HG03066 (cell line): ENCODE measurements around the gene U2AF1L4.

Source experiments
- ATAC-seq: cut with Tn5 transposase; IDR thresholded peaks from one replicate; pipeline ENCODE4 v1.9.1; 2021; ENCODE audit warnings: low read depth; ENCODE audit not compliant: unreplicated experiment

Gene U2AF1L4, protein sequence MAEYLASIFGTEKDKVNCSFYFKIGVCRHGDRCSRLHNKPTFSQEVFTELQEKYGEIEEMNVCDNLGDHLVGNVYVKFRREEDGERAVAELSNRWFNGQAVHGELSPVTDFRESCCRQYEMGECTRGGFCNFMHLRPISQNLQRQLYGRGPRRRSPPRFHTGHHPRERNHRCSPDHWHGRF

DNA sequence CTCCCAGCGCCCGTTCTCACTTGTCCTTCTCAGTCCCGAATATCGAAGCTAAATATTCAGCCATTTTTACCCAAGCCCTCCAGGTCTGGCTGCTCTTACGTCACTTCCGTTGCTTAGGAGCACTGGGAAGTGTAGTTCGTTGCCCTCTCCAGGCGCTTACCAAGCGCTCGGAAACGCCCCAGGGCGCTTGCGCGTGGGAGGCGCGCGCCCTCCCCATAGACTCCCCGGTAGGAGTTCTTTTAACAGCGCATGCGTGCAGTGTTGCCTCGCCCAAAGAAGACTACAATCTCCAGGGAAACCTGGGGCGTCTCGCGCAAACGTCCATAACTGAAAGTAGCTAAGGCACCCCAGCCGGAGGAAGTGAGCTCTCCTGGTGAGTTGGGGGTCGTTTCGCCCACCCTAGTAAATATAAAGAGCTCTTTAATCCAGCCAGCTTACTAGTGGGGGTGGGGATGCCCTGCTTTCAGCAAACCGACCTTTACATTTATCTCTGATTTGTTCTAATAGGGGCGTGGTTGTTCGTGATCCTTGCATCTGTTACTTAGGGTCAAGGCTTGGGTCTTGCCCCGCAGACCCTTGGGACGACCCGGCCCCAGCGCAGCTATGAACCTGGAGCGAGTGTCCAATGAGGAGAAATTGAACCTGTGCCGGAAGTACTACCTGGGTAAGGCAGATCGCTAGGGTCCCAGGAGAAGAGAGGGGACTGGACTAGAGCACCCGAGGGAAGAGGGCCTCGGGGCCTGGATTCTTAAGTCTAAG, at the start of gene U2AF1L4, which contains the start of gene PSENEN:
Gene U2AF1L4, minus strand, starts transcription at position 91 of the 759 bp plus-strand sequence. Its CDS starts 27 bp downstream, at position 64.
Gene PSENEN, plus strand, starts transcription at position 324 of the 759 bp plus-strand sequence. Its CDS starts 280 bp downstream, at position 604.
- peak; percentile 34 for ATAC-seq

DNA sequence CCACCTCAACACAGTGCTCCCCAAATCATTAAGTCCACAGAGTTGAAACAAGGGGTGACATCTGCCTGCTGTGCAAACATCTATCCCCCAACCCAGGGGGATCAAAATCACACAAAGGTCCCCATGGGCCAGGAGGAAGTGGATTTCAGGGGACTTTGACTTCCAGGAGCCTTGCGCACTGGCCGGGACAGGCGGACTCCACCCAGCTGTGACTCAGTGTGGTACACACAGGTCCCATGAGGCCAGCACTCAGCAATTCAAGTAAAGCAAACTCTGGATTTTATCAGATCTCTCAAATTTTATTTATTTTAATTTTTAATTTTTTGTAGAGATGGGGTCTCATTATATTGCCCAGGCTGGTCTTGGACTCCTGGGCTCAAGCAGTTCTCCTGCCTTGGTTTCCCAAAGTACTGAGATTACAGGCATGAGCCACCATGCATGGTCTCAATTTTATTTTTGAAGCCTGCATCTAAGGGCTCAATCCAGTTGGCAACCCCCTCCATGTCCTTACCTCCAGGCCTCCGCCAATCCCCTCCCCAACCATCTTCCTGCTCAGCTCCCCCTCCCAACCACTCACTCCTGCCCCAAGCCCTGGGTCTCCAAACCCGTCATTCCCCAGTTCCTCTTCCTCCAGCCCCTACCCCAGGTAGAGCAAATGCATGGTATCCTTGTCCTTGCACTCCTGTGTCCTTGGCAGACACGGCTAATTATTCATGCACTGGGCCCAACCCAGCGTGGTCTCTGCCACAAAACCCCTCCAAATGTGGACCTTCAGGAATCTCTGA, 48.4 kb upstream of the U2AF1L4 start:
- no peak for ATAC-seq

- no peak for ATAC-seq
Observed at GRCh38 chr19:35792888-35793287, 47.7 kb upstream of the U2AF1L4 start.

DNA sequence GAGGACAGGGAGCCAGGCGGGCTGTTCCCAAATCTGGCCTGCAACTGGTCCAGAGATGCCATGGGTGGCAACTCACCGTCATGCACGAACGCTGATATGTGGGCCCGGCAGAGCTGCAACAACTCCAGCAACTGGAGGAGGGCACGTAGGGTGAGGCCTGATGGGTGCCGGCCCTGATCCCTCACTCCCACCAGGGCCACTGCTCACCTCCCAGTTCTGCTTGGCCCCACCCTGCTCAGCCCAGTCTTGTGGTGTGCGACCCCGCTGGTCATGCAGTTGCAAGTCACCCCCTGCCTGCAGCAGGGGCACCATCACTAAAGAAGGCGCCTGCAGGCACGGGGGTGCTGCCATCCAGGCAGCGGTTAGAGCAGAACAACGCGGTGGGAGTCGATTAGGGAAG, 47.1 kb upstream of the U2AF1L4 start:
- no peak for ATAC-seq

DNA sequence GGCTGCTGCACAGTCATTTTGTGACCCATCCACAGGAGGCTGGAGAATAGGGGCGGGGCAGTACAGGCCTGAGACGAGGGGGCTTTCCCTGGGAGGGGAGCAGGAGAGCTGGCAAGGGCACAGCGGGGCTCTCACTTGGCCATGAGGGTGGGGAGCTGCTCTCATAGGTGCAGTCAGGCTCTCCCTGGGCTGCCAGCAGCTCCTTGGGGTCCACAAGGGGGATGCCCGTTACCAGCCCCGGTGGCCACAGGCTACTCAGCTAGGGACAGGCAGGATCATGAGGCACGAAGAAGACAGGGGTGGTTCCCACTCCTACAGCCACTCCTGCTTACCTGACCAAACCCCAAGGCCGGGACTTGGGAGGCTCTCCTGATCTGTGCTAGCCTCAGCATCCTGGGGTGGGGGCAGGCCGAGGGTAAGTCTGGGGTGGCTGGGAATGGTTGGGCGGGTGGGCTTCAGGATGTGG, 46.6 kb upstream of the U2AF1L4 start:
- ATAC-seq = no peak

GRCh38 chr19:35790981-35791813, 46.0 kb upstream of the U2AF1L4 start:
- ATAC-seq = no peak

DNA sequence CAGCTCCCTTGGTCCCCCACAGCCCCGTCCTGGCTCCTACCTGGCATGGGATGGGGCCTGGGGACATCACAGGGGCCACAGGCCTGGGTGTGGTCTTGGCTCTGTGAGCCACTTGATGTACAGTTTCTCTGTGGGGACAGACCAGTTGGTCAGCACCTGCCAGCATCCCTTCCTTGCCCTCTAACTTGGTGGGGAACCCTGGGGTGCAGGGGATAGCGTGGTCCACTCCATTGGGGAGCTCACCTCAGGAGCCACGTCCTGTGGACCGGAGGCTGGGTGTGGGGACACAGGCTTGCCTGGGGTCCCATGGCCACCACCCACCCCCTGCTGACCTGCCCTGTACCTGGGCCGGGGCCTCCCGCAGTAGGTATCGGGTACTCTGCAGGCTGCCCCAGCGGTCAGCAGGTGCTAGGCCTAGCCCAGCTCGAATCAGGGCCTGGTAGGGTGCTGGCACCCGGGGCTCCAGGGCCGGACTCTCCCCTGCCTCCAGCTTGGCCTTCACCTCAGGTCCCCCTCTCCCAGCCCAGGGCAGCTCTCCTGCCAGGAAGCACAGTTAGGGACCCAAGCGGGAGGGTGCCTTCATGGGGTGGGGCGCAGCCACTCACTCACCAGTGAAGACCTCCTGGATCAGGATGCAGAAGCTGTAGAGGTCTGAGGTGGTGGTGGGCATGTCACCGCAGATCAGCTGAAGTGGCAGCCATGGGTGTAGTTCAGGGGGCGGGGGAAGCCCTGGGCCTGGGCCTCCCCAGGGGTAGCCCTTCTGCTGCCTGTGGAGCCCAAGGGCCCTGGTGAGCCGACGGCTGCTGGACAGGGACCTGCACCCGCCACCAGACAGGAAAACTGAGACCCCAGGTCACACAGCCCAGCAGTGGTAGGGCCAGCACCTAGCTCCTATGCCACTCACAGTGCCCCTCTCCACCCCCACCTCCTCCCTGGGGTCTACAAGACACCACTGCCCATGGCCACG, 45.0 kb upstream of the U2AF1L4 start:
- ATAC-seq = no peak

DNA sequence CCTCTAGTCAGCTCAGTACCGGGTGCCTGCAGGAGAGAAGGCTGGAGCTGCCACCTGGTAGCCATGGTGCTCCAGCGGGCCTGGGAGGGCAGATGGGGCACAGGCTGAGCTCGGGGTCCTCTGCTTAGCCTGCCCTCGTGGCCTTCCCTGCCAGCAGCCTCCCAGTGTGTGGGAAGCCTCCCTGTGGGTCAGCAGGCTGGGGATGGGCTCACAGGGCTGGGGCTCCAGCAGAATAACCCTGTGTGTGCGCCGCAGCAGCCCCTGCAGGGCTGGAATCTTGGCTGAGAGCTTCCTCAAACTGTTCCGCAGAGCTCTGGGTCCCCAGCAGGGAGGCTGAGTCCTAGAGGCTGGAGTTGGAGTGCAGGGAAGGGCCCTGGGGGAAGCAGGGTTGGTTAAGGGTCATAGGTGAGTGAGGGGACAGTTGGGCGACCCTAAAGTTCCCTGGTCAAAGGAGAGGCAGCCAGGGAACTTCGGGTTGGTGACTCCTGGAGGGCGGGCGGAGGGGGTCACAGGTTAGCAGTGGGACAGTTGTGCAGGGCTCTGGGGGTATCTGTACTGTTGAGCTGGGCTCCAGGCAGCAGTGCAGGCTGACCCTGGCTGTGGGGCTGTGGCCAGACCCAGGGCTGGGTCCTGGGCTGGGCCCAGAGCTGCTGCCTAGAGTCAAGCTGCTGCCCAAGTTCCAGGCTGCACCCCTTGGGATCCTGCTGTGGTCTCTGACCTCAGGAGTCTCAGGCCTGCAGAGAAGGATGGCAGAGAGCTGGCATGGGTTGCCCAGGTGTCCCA, 44.2 kb upstream of the U2AF1L4 start:
- no peak for ATAC-seq

GRCh38 chr19:35788205-35788960, 43.2 kb upstream of the U2AF1L4 start:
- no peak for ATAC-seq

DNA sequence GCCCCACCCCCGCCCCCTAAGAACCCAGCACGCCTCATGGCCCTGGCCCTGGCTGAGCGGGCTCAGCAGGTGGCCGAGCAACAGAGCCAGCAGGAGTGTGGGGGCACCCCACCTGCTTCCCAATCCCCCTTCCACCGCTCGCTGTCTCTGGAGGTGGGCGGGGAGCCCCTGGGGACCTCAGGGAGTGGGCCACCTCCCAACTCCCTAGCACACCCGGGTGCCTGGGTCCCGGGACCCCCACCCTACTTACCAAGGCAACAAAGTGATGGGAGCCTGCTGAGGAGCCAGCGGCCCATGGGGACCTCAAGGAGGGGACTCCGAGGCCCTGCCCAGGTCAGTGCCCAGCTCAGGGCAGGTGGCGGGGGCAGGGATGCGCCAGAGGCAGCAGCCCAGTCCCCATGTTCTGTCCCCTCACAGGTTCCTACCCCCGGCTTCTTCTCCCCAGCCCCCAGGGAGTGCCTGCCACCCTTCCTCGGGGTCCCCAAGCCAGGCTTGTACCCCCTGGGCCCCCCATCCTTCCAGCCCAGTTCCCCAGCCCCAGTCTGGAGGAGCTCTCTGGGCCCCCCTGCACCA, 42.1 kb upstream of the U2AF1L4 start:
- ATAC-seq = no peak

GRCh38 chr19:35786299-35787160, 41.3 kb upstream of the U2AF1L4 start:
- ATAC-seq = no peak

DNA sequence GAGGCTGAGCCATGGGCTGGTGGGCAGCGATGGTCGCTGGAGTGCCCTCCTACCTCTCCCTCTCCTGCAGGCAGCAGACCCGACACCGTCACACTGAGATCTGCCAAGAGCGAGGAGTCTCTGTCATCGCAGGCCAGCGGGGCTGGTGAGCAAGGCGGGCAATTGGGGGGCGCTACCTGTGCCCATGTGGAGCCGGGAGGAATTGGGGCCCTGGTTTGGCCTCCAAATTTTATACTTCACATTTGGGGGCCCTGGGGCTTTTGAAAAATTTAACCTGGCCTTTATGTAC, 40.1 kb upstream of the U2AF1L4 start:
- ATAC-seq = no peak

DNA sequence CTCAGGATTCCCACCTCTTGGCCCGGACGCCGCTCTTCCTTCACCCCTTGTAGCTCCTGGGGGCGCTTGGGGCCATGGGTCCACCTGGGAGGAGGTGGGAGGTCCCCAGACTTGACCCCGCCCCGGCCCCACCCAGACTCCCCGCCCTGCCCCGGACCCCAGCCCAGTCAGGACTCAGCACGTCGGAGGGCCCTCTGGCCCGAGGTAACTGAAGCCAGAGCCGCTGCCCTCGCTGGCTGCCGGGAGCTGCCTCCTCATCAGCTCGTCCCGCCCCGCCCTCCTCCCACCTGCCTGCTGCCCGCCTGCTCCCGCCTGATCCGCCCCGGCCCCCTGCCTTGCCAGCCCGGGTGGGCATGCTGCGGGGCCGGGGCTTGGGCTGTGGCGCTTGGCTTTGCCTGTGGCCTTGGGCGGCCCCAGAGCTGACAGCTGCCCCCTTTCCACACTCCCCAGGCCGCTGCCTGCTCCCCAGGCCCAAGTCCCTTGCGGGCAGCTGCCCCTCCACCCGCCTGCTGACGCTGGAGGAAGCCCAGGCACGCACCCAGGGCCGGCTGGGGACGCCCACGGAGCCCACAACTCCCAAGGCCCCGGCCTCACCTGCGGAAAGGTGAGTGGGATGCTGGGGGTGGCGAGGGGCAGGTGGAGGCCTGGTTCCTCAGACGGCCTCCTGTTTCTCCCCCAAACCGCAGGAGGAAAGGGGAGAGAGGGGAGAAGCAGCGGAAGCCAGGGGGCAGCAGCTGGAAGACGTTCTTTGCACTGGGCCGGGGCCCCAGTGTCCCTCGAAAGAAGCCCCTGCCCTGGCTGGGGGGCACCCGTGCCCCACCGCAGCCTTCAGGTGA, 39.5 kb upstream of the U2AF1L4 start:
- no peak for ATAC-seq

DNA sequence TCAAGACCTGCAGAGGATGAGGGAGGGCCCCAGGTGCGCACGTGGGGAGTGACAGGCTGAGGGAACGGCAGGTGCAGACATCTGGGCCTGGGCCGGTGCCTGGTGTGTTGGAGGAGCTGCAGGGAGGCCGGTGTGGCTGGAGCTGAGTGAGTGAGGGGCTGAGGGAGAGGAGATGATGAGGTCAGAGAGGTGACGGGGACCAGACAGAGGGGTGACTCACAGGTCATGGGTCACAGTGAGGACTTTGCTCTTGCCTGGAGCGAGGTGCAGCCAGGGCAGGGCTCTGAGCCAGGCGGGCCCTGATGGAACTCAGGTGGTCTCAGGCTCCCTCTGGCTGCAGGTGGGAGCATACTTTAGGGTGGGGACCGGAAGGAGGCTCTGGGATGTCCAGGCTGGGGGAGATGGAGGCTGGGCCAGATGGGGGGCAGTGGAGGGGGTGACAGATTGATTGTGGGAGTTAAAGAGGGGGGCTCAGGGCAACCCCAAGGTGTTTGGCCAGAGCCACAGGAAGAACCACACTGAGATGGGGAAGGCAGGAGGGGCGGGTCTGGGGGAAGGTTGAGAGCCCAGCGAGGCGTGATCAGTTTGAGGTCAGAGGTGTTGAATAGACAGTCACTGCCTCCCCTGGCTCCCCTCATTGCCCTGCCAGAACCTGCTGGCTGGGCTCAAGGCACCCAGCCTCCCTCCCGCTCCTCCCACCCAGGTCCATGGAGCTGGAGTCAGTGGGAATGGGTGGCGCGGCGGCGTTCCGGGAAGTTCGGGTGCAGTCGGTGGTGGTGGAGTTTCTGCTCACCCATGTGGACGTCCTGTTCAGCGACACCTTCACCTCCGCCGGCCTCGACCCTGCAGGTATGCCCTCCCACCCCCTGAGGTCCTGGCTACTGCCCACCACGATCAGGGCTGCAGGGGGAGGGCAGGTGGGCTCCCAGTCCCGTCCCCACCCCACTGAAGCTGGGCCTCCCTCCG, 38.5 kb upstream of the U2AF1L4 start:
- no peak for ATAC-seq

- no peak for ATAC-seq
Observed at GRCh38 chr19:35782589-35782988, 37.4 kb upstream of the U2AF1L4 start.
